ENCODE measurements around the gene URB2.
"Not testable (repeated sequence)": the region's sequence is repeated elsewhere in the genome, so short reads cannot be mapped to it uniquely, and the experiment has no call there.

URB2 gene

DNA sequence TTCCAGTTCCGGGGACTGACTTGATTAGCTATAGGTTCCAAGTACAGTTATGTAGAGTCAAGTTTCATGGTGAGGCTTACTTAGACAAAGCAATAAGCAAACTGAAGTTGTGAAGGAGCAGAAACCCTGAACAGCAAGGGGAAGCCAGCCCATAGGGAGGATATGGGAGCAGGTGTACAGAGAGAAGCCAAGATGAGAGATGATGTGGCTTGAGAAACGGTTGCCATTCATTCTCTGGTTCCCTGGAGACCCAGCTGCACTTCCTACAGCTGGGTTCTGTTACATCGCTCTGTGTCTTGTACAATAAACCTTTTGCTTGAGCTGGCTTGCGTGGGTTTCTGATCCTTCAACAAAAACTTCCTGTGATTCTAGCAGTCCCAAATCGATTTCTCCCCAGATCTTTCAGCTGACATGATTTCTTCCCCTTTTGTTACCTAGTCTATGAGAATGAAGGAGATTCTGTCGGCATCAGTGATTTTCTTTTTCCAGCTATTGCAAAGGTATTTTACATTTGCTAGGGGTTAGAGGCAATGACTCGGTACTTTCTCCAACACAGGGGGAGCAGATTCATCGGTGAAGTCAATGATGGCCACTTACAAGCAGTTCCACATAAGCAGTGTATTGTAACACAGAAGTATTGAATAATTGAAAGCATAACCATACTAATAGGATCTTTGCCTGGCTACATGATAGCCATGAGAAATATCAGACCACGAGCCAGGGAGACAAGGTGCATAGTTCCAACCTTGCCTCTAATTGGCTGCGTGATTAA is 67.3 kb downstream of the URB2 start:
- DNase-seq (ENCODE audit: low spot score) = no peak

DNA sequence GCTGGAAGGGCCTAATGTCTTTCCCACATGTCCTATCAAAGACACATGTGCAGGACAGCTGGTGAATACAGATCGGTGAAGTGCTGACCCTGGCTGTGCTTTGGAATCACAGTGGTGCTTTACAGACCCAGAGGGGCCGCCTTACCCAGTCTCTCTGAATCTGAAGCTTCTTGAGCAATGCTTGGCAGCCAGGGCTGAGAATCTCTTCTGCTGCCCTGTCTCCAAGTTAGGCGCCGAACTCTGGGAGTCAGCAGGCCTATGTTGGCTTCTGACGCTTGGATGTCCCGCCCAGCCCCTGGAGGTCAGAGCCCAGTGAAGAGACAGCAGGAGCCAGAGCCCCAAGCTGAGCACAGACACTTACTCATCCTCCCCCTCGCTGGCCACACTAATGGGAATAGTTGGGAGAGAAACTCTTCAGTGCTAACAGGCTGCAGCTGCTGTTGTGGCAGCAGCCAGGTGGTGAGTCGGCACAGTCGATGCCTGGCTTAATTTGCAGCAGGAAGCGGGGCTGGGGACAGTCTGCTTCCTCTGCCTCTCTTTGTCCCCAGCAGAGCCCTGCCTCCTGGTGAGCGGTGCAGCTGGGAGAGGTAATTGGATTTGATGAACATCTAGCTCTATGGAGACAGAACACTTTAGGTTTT is 68.1 kb downstream of the URB2 start:
- DNase-seq (ENCODE audit: low spot score) = no peak

DNA sequence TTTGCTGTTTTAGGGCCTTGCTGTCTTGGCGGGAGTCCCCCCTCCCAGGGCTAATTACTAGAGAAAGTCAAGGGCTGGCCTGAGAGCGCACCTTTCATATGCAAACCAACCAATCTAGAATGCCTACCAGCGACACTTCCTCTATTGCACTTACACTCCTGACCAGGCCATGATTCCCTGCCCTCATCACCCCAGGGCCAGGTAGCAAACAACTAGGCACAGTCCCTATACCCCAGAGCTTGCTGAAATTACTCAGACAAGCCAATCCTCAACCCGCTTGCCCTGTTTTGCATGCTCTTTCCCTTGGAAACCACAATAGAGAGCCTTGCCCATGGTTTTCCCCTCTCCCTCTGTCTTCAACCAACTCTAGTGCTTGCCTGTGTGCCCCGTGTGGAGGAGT is 70.3 kb downstream of the URB2 start:
- no peak for DNase-seq (ENCODE audit: low spot score)

DNA sequence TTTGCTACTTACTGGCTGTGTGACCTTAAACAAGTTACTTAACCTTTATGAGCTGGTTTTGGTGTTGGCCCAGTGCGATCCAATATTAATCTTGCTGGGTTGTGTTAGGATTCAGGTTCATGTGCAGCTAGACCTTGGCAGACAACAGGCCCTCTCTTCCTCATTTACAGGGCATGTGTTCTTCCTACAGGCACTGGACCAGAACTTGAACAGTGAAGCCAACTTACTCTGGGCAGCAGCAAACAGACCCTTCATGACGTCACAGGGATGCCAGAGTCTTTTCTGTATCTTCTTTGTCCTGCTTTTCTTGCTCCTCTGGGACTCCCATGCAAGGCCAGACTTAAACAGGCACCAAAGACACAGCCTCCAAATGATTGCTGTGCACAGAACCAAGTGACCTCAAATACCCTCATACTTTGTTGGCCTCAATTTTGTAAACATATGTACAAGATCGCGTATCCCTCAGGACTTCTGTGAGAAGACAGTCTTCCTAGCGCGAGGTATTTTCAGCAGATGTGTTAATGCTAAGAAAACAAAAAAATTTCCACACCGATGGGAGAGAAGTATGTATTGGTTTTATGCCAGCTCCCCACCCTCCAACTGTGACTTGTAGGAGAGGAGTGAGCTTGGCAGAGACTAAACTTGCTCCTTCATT is 73.7 kb downstream of the URB2 start:
- DNase-seq (ENCODE audit: low spot score) = no peak

DNA sequence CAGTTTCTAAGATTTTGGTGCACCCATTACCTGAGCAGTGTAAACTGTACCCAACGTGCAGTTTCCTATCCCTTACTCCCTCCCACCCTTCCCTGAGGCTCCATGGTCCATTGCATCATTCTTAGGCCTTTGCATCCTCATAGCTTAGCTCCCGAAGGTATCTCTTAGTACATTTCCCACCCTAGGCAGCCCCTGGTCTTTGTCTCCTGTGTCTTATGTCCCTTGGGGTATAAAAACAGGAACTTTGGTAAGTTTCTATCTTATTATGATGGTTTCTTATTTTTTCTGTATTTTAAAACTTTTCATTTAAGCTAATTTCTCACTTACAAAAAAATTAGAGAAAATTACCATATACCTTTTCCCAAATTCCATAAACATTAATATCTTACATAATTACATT is 78.1 kb downstream of the URB2 start:
- DNase-seq (ENCODE audit: low spot score) = no peak

DNA sequence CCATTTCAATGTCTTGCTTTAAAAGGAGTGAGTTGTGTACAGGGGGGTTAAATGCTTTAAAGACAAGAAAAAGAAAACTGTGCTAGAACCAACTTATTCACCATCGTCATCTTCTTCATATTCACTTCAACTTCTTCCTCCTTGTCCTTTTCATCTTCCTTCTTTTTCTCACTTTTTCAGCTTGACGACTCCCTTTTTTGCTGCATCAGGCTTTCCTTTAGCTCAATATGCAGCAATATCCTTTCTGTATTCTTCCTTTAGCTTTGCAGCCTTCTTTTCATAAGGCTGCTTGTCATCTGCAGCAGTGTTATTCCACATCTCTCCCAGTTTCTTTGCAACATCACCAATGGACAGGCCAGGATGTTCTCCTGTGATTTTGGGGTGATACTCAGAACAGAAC is 79.1 kb downstream of the URB2 start:
- not testable (repeated sequence) for DNase-seq (ENCODE audit: low spot score)

DNA sequence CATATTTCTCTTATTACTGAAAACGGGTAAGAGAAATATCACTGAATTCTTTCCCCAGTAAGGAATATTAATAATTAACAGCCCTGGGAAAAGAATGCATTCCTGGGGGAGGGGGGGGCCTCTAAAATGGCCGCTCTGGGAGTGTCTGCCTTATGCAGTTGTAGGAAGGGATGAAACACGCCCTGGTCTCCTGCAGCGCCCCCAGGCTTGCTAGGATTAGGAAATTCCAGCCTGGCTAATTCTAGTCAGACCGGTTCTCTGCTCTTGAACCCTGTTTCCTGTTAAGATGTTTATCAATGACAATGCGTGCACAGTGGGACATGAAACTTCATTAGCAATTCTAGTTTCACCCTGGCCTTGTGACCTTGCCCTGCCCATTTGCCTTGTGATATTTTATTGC is 81.1 kb downstream of the URB2 start:
- DNase-seq (ENCODE audit: low spot score) = not testable (repeated sequence)

DNA sequence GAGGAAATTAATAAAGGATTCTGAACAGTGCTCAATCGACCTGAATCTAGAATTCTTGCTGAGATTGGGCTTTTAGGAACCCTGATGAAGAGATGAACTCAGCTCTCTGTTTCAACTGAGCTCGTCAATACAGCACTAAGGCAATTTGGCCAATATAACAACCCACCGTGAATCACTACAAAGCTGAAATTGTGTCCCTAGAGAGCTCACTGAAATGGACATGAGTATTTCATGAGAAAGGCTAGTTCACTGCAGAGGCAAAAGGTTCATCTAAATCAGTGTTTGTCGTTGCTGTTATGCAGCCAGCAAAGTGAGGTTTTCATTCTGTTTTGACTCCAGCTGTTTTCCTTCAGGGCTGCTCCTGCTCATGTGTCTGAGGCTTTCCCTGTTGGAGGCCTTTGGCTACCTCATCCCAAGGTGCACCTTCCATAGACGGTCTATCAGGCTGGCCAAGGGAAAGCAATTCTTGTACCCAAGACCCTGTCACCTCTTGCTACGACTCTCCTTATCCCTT is 83.5 kb downstream of the URB2 start:
- DNase-seq (ENCODE audit: low spot score) = no peak

Measured in hepatic stellate cell (primary cell).